Glomerular endothelial cell (primary cell): ENCODE measurements around the gene MRPL14. TPM values are rescaled to one million over a fixed set of nuclear protein-coding genes. Genes with fewer than 3 reads are reported as not detected.

Source experiments
- DNase-seq: peaks from one replicate; pipeline ENCODE4 v3.0.0-alpha.2; 2011; ENCODE audit warnings: low read depth, low spot score; ENCODE audit errors: extremely low read depth
- total RNA-seq: library from RNA; depleted of rRNA; stranded (reverse); fragments of >200 nt; gene quantifications from 2 replicates; pipeline ENCODE4 v1.2.3, GENCODE V29; 2015

The MRPL14 gene
- total RNA-seq, 1 donor from 2014 or later: 78.2 TPM

- DNase-seq: no peak
These were observed 59.8 kb downstream of the MRPL14 start for GRCh38 chr6:44067173-44068139.

GRCh38 chr6:44066394-44067172, 60.7 kb downstream of the MRPL14 start:
- no peak for DNase-seq

- DNase-seq: no peak
These were observed 61.7 kb downstream of the MRPL14 start for GRCh38 chr6:44065443-44066140.

- no peak for DNase-seq
These were observed 62.3 kb downstream of the MRPL14 start for GRCh38 chr6:44064948-44065272.

GRCh38 chr6:44064089-44064947, 62.9 kb downstream of the MRPL14 start:
- no peak for DNase-seq

GRCh38 chr6:44063561-44064059, 63.6 kb downstream of the MRPL14 start:
- no peak for DNase-seq

Other genes with a start within 250 kb of the MRPL14 start
- 70.1 and 80.8 TPM in 2 replicates for gene TMEM63B, start 102 bp upstream of the MRPL14 start, total RNA-seq
- gene CAPN11, start 31.4 kb upstream of the MRPL14 start, total RNA-seq: 3.2 and 4.1 TPM in 2 replicates
- gene MYMX, start 89.5 kb upstream of the MRPL14 start, total RNA-seq: 2.2 TPM in 1 of 2 replicates, not detected in the other
- gene SLC29A1, start 96.1 kb upstream of the MRPL14 start, total RNA-seq: 185 and 208 TPM in 2 replicates
- gene HSP90AB1, start 119.6 kb upstream of the MRPL14 start, total RNA-seq: 1,001 and 1,125 TPM in 2 replicates
- gene SLC35B2, start 130.1 kb upstream of the MRPL14 start, total RNA-seq: 51.2 and 56.6 TPM in 2 replicates
- gene NFKBIE, start 138.1 kb upstream of the MRPL14 start, total RNA-seq: 30.5 and 56.9 TPM in 2 replicates
- not detected in 2 replicates for gene TMEM151B, start 143.0 kb upstream of the MRPL14 start, total RNA-seq
- 12.4 and 12.6 TPM in 2 replicates for gene AARS2, start 185.9 kb upstream of the MRPL14 start, total RNA-seq
- gene SPATS1, start 215.2 kb upstream of the MRPL14 start, total RNA-seq: not detected in 2 replicates